HCT116 (cell line): ENCODE results near the gene DRC7. TPM values are rescaled to one million over a fixed set of nuclear protein-coding genes. Genes with fewer than 3 reads are reported as not detected.

Source experiments
- ATAC-seq: fragments of 200-7000 bp; cut with Tn5 transposase; 2 replicates; pipeline ENCODE4 v1.9.1; 2020; ENCODE audit warnings: mild to moderate bottlenecking, moderate library complexity
- BruUV-seq: library from RNA; stranded (reverse); fragments of 400-500 nt; replicated peaks from 2 replicates; lab custom pipeline; 2021; lab: Mats Ljungman, UMichigan
- CTCF ChIA-PET: fragments of 300-600 bp; sonication (Branson Sonifier 250); formaldehyde crosslinking; loops from one replicate; lab custom pipeline; 2021; ENCODE audit warnings: antibody characterized with exemption; lab: Charles Lee
- POLR2A ChIA-PET: fragments of 300-600, 350-600 bp; sonication (Branson Sonifier 250); formaldehyde crosslinking; loops from one replicate; lab custom pipeline; 2021; ENCODE audit warnings: antibody characterized with exemption; lab: Charles Lee
- RAD21 ChIA-PET, 2 experiments: fragments of 300-600 bp; sonication (Branson Sonifier 250); formaldehyde crosslinking; loops; one replicate each; lab custom pipeline; 2023; ENCODE audit warnings: low total read pairs in 2 of 2; ENCODE audit not compliant: uncharacterized antibody in 2 of 2, unreplicated experiment in 2 of 2, low non-redundant PET in 1 of 2; lab: Charles Lee
- DNase-seq: peaks from one replicate; pipeline ENCODE4 v3.0.0-alpha.2; 2010; ENCODE audit warnings: low read depth, low spot score
- H2AFZ ChIP-seq: fragments of 200-600 bp; shearing (Covaris generic), sonication (generic); 2 replicates; pipeline ENCODE4 v1.6.1; 2017; ENCODE audit warnings: low read depth, mixed run types, mixed read lengths, antibody characterized with exemption, low read length; ENCODE audit not compliant: poor library complexity, severe bottlenecking
- H3K27ac ChIP-seq: 2 replicates; pipeline ENCODE4 v1.5.1; 2012; ENCODE audit warnings: low read depth, low read length
- H3K27me3 ChIP-seq: fragments of 200-600 bp; sonication (generic); 2 replicates; pipeline ENCODE4 v1.6.1; 2016; ENCODE audit warnings: mixed run types, low read length, mixed read lengths; ENCODE audit not compliant: insufficient read depth
- H3K36me3 ChIP-seq, 2 experiments: fragments of 200-500 bp in 1 of 2; fragments of 200-600 bp in 1 of 2; sonication (Bioruptor generic) in 1 of 2; sonication (generic) in 1 of 2; 2 replicates each; pipeline versions ENCODE4 v1.5.1 to v1.6.1; 2014 to 2016; ENCODE audit warnings: low read length in 2 of 2, inconsistent platforms in 1 of 2, mixed read lengths in 1 of 2, mixed run types in 1 of 2; ENCODE audit not compliant: insufficient read depth in 2 of 2, control insufficient read depth in 1 of 2
- H3K4me1 ChIP-seq, 2 experiments: fragments of 200-600 bp in 1 of 2; sonication (generic) in 1 of 2; 2 replicates each; pipeline versions ENCODE4 v1.5.1 to v1.6.1; 2012 to 2017; ENCODE audit warnings: low read length in 2 of 2, inconsistent platforms in 1 of 2, mild to moderate bottlenecking in 1 of 2, mixed read lengths in 1 of 2, mixed run types in 1 of 2, moderate library complexity in 1 of 2; ENCODE audit not compliant: insufficient read depth in 2 of 2, control insufficient read depth in 1 of 2
- H3K4me2 ChIP-seq: fragments of 200-600 bp; sonication (generic); 2 replicates; pipeline ENCODE4 v1.6.1; 2017; ENCODE audit warnings: mixed run types, low read length, mixed read lengths
- H3K4me3 ChIP-seq, 2 experiments: fragments of 200-600 bp in 1 of 2; sonication (generic) in 1 of 2; replicated peaks in 1 of 2; 2 replicates each; pipeline ENCODE4 v1.5.1; 2011 to 2016; ENCODE audit warnings: low read length in 2 of 2, control low read depth in 1 of 2, low read depth in 1 of 2, mild to moderate bottlenecking in 1 of 2, mixed read lengths in 1 of 2, mixed run types in 1 of 2
- H3K79me2 ChIP-seq: fragments of 200-600 bp; sonication (generic); 2 replicates; pipeline ENCODE4 v1.6.1; 2017; ENCODE audit warnings: mild to moderate bottlenecking, mixed run types, low read length, moderate library complexity, mixed read lengths; ENCODE audit not compliant: insufficient read depth
- H3K9ac ChIP-seq: fragments of 200-600 bp; sonication (generic); 2 replicates; pipeline ENCODE4 v1.6.1; 2016; ENCODE audit warnings: low read length, mixed read lengths
- H3K9me2 ChIP-seq: fragments of 200-600 bp; sonication (generic), shearing (Covaris generic); 2 replicates; pipeline ENCODE4 v1.6.1; 2017; ENCODE audit warnings: mixed run types, mild to moderate bottlenecking, moderate library complexity; ENCODE audit not compliant: insufficient read depth
- H3K9me3 ChIP-seq, 2 experiments: fragments of 200-500 bp in 1 of 2; fragments of 200-600 bp in 1 of 2; sonication (Bioruptor generic) in 1 of 2; sonication (generic) in 1 of 2; 2 replicates each; pipeline ENCODE4 v1.6.1; 2014 to 2017; ENCODE audit warnings: low read length in 2 of 2, mixed read lengths in 2 of 2, inconsistent platforms in 1 of 2, low read depth in 1 of 2, mild to moderate bottlenecking in 1 of 2, mixed run types in 1 of 2, moderate library complexity in 1 of 2; ENCODE audit not compliant: control insufficient read depth in 1 of 2, insufficient read depth in 1 of 2
- H4K20me1 ChIP-seq: fragments of 200-600 bp; sonication (generic), shearing (Covaris generic); 2 replicates; pipeline ENCODE4 v1.6.1; 2017; ENCODE audit warnings: mixed run types, mild to moderate bottlenecking, moderate library complexity; ENCODE audit not compliant: insufficient read depth
- CBX3 ChIP-seq: IDR thresholded peaks from 2 replicates; pipeline ENCODE4 v1.6.1; 2012; ENCODE audit warnings: low read depth
- EZH2phosphoT487 ChIP-seq: fragments of 200-600 bp; IDR thresholded peaks from 2 replicates; pipeline ENCODE4 v1.6.1; 2018; ENCODE audit warnings: antibody characterized with exemption, borderline replicate concordance
- POLR2A ChIP-seq: IDR thresholded peaks from 2 replicates; pipeline ENCODE4 v1.7.0; 2011; ENCODE audit warnings: borderline replicate concordance; ENCODE audit not compliant: insufficient read depth, insufficient read length; ENCODE audit errors: extremely low read depth
- RAD21 ChIP-seq: IDR thresholded peaks from 2 replicates; pipeline ENCODE4 v1.6.1; 2012; ENCODE audit warnings: low read depth, mild to moderate bottlenecking
- SIN3A ChIP-seq: IDR thresholded peaks from 2 replicates; pipeline ENCODE4 v1.6.1; 2012; ENCODE audit warnings: low read depth
- SRF ChIP-seq: IDR thresholded peaks from 2 replicates; pipeline ENCODE4 v1.6.1; 2012; ENCODE audit warnings: low read depth
- TCF7L2 ChIP-seq: IDR thresholded peaks from 2 replicates; pipeline ENCODE4 v1.7.0; 2011; ENCODE audit warnings: borderline replicate concordance, inconsistent platforms; ENCODE audit not compliant: insufficient read depth, insufficient read length; ENCODE audit errors: extremely low read depth
- YY1 ChIP-seq: IDR thresholded peaks from 2 replicates; pipeline ENCODE4 v1.6.1; 2011; ENCODE audit warnings: low read length, low read depth, moderate library complexity, mild to moderate bottlenecking; ENCODE audit not compliant: insufficient replicate concordance; ENCODE audit errors: extremely low read depth
- ZNF274 ChIP-seq: fragments of 200-500 bp; sonication (Bioruptor generic); IDR thresholded peaks from 2 replicates; pipeline ENCODE4 v1.6.1; 2014; ENCODE audit warnings: mild to moderate bottlenecking, low read depth, low read length, inconsistent platforms
- intact Hi-C: fragments of 100-400 bp; cut with micrococcal nuclease; formaldehyde crosslinking; loops from 2 replicates; pipeline ENCODE4 v1.10.0; 2022
- total RNA-seq: library from RNA; stranded (reverse); gene quantifications from one replicate; pipeline ENCODE4 v1.2.1, GENCODE V29; 2021; ENCODE audit not compliant: unreplicated experiment
- TF ChIP-seq, protein P1 (sequence below): IDR thresholded peaks from 2 replicates; pipeline ENCODE4 v1.6.1; 2012; ENCODE audit warnings: low read depth
- TF ChIP-seq, protein P2 (sequence below): IDR thresholded peaks from 2 replicates; pipeline ENCODE4 v1.6.1; 2012
- TF ChIP-seq, protein P3 (sequence below), 3 experiments: fragments of 200-600 bp in 1 of 3; sonication (generic) in 1 of 3; IDR thresholded peaks in 2 of 3; conservative IDR thresholded peaks in 1 of 3; 2 replicates each; pipeline ENCODE4 v1.5.1; 2012 to 2017; ENCODE audit warnings: low read depth in 2 of 3, low read length in 2 of 3, antibody characterized with exemption in 1 of 3, borderline replicate concordance in 1 of 3, control low read depth in 1 of 3, mild to moderate bottlenecking in 1 of 3, mixed read lengths in 1 of 3, mixed run types in 1 of 3, moderate library complexity in 1 of 3; ENCODE audit not compliant: insufficient read depth in 1 of 3

Gene DRC7
- total RNA-seq, 1 experiment from 2014 or later = 0.91 TPM

DNA sequence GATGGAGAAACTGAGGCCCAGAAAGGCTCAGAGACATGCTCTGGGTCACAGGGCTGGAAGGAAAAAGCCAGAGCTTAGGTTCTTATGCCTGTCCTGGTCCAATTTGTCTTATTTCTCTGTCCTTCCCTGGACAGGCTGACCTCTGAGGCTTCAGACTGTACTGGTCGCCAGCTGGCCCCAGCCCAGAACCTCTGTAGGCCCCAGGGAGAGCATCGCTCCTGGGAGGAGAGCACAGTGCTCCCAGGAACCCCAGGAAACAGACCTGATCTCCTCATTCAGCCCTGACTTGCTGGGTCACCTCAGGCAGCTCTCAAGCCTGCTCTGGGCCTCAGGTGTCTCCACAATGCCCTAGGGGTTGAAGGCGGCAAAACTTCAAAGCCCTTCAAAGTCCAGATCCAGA, 4.9 kb downstream of the DRC7 start:
- Histone ChIP-seq H3K36me3 (no peaks in the 10 kb centered on the region), H3K9ac (no peak overlapping the region), H3K27me3 (no peaks in the 10 kb centered on the region), H3K79me2 (no peaks in the 10 kb centered on the region), H2AFZ (no peak overlapping the region), H3K27ac (no peak overlapping the region), H4K20me1 (no peaks in the 10 kb centered on the region), H3K4me2 (no peak overlapping the region), H3K4me1 (peaks cover 0 to 4% of the 10 kb centered on the region in 2 experiments; a peak in 1 of 4 replicates), H3K9me3 (no peaks in the 10 kb centered on the region), H3K4me3 (no peak overlapping the region), H3K9me2 (no peaks in the 10 kb centered on the region)
- intact Hi-C loops = no loop called here
- ChIA-PET POLR2A (no interaction called here), RAD21 (no interaction called here), CTCF (no interaction called here)
- ATAC-seq (no peak), DNase-seq (no peak)
- no TSS peak for BruUV-seq
- no peak for TF ChIP-seq SRF
- TF ChIP-seq EZH2phosphoT487 = no peak
- TF ChIP-seq CBX3 = no peak
- TF ChIP-seq TCF7L2 = no peak
- no peak for TF ChIP-seq YY1
- TF ChIP-seq SIN3A = no peak
- TF ChIP-seq RAD21 = no peak
- TF ChIP-seq, protein P1, sequence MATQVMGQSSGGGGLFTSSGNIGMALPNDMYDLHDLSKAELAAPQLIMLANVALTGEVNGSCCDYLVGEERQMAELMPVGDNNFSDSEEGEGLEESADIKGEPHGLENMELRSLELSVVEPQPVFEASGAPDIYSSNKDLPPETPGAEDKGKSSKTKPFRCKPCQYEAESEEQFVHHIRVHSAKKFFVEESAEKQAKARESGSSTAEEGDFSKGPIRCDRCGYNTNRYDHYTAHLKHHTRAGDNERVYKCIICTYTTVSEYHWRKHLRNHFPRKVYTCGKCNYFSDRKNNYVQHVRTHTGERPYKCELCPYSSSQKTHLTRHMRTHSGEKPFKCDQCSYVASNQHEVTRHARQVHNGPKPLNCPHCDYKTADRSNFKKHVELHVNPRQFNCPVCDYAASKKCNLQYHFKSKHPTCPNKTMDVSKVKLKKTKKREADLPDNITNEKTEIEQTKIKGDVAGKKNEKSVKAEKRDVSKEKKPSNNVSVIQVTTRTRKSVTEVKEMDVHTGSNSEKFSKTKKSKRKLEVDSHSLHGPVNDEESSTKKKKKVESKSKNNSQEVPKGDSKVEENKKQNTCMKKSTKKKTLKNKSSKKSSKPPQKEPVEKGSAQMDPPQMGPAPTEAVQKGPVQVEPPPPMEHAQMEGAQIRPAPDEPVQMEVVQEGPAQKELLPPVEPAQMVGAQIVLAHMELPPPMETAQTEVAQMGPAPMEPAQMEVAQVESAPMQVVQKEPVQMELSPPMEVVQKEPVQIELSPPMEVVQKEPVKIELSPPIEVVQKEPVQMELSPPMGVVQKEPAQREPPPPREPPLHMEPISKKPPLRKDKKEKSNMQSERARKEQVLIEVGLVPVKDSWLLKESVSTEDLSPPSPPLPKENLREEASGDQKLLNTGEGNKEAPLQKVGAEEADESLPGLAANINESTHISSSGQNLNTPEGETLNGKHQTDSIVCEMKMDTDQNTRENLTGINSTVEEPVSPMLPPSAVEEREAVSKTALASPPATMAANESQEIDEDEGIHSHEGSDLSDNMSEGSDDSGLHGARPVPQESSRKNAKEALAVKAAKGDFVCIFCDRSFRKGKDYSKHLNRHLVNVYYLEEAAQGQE = no peak
- TF ChIP-seq, protein P2, sequence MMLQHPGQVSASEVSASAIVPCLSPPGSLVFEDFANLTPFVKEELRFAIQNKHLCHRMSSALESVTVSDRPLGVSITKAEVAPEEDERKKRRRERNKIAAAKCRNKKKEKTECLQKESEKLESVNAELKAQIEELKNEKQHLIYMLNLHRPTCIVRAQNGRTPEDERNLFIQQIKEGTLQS = no peak
- no peak for TF ChIP-seq ZNF274
- TF ChIP-seq, protein P3, sequence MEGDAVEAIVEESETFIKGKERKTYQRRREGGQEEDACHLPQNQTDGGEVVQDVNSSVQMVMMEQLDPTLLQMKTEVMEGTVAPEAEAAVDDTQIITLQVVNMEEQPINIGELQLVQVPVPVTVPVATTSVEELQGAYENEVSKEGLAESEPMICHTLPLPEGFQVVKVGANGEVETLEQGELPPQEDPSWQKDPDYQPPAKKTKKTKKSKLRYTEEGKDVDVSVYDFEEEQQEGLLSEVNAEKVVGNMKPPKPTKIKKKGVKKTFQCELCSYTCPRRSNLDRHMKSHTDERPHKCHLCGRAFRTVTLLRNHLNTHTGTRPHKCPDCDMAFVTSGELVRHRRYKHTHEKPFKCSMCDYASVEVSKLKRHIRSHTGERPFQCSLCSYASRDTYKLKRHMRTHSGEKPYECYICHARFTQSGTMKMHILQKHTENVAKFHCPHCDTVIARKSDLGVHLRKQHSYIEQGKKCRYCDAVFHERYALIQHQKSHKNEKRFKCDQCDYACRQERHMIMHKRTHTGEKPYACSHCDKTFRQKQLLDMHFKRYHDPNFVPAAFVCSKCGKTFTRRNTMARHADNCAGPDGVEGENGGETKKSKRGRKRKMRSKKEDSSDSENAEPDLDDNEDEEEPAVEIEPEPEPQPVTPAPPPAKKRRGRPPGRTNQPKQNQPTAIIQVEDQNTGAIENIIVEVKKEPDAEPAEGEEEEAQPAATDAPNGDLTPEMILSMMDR (IDR thresholded peaks at IDR 0.05 in 2 of 3, conservative IDR thresholded peaks at IDR 0.05 in 1 of 3; ENCODE audit: borderline replicate concordance in 1 of 3, insufficient read depth in 1 of 3, low read depth in 2 of 3, low read length in 2 of 3) = no peak
- TF ChIP-seq POLR2A = no peak
